Suppressor macrophage treated with lipopolysaccharide for 4 hours (primary cell): ENCODE measurements around the gene AGAP3.

ENCODE experiments used
- DNase-seq: peaks from one replicate; pipeline ENCODE4 v3.0.0-alpha.2; 2020

AGAP3 gene

DNA sequence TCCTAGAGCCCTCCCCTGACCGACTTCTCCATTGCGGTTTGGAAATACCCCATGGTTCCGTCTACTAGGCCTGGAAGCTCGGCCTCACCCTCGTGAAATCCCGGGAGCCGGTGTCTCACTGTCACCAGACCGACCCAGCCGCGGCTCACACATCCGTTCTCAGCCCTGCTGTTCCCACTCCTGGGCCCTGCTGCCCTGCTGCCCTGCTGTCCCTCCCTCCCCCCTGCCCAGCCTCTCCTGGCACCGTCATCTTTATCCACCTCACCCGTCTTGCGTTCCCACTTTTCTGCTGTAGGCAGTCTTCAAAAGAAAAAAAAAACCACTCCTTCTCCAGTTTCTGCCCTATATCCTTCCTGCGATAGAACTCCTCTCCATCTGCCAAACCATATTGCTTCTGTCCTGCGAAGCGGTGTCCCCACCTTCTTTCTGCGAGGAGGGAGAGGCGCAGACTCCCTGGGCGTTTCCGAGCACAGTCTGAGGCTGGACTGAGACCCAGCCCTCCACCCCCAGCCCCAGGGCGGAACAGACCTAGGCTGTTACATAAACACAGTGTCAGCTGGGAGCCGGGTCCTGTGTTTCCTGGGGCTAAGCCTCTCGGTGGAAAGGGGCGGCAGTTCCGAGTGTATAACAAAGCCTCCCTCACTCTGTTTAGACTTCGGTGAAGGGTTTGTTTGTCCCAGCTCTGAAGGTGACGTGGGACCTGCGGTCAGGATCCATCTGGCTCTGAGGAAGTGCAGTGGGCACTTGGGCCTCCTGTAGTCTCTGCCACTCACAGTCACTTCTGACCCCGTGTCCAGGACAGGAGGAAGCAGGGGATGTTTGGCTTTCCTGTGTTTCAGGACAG is 2.8 kb downstream of the AGAP3 start:
- DNase-seq: peak; percentile 99

DNA sequence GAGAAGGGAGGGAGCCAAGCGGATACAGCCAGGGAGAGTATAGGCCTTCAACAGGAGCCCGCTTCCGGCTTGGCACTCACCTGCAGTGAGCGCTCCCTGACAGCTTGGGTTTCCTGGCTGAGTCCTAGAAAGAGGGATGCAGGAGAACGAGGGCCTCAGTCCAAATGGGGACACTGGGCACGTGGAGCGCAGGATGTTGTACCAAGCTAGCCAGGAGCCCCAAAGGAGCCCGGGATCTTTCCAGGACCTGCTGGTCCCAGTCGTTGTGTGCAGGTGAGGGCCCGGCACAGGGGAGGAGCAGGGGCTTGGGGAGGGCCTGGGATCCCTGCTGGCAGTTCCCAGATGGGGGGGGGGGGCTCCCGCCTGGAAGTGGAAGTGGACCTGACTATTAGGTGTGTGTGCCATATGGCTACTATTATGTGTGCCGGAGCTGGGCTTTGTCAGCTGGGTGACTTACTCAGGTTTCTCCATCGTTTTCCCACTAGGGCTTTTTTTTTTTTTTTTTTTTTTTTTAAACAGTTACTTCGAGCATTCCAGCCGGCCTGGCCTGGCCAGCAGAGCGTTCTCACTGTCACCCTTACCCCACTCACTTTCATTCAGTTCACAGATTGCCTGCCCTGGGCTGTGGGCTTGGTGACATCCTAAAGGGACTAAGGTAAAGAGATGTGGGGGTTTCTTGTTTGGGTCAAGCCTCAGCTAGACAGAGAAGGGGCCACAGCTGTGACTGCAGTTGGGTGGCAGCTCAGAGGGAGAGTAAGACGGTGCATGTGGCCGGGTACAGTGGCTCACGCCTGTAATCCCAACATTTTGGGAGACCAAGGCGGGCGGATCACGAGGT is 3.8 kb downstream of the AGAP3 start:
- no peak for DNase-seq

DNA sequence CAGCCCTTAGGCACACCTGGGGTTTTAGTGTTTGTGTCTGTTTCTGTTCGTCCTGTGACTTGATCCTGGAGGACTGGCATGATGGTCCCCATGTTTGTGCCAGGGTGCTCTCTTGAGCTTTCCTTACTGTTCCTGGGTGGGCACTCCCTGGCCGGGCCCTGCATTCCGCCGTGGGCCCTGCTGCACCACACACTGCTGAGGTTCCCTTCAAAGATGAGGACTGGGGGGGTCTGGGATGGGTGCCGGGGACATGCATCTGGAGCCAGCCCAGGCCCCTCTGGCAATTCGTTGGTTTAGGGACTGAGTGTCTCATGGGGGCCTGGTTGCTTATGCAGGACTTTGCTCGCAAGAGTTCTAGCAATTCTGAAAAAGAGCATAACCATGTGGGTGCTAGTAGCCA is 4.7 kb downstream of the AGAP3 start:
- DNase-seq: no peak

DNA sequence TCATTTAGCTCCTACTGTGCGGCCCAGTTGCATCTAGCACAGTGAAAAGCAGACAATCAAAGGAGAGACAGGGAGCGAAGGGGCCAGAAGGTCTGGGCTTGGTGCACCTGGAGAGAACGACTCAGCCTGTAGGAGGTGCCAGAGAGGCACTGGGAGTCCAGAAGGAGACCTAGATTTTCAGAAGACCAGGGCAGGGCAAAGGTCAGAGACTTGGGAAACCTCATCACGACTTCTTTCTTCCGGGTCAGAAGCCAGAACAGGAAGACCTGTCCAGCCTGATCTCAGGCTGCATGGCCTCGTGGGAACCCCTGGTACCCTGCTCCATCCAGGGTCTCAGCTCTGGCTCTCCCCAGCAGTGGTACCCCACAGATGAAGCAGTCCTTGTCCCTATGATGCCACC is 5.2 kb downstream of the AGAP3 start:
- DNase-seq: peak; percentile 71

DNA sequence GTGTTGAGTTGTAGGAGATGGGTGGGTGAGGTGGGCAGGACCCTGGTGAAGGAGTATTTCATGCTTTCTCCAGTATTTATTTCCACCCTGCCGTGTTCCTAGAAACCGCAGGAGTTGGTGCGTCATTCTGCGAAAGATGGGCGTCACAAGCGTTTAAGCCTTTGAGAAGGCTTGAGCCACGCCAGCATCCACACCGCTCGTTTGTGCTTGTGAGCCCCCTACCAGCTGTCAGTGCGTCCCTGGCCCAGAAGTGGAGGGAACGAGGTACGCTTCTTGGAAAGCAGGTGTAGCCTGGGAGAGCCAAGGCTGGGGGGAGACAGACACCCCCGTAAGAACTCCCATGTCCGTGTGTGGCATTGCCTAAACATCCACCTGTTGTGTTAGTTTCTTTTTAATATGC is 5.7 kb downstream of the AGAP3 start:
- DNase-seq: no peak

DNA sequence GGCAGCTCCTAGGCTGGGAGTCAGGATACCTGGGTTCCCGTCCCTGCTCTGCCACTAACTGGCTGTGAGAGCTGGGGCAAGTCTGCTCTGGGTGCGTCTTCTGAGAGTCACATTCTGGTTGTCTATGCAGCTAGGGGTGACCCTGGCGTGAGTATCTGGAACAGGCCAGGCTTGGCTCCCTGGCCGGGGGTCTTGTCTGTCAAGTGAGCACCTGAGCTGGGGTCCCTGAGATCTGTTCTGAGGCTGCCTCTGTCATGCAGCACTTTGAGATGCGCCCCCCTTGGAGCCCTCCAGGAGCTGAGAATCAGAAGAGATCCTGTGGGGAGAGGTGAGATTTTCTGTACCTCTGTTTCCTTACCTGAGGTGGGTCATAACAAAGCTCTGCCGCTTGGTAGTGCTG is 7.5 kb downstream of the AGAP3 start:
- no peak for DNase-seq

DNA sequence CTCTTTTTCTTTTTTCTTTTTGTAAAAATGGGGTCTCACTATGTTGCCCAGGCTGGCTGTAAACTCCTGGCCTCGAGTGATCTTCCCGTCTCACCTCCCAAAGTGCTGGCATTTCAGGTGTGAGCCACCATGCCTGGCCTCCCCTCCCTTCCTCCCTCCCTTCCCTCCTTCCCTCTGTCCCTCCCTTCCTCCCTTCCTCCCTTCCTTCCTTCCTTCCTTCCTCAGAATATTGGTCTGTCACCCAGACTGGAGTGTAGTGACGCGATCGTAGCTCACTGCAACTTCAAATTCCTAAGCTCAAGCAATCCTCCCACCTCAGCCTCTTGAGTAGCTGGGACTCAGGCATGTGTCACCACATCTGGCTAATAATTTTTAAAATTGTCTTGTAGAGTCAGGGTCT is 8.4 kb downstream of the AGAP3 start:
- no peak for DNase-seq

DNA sequence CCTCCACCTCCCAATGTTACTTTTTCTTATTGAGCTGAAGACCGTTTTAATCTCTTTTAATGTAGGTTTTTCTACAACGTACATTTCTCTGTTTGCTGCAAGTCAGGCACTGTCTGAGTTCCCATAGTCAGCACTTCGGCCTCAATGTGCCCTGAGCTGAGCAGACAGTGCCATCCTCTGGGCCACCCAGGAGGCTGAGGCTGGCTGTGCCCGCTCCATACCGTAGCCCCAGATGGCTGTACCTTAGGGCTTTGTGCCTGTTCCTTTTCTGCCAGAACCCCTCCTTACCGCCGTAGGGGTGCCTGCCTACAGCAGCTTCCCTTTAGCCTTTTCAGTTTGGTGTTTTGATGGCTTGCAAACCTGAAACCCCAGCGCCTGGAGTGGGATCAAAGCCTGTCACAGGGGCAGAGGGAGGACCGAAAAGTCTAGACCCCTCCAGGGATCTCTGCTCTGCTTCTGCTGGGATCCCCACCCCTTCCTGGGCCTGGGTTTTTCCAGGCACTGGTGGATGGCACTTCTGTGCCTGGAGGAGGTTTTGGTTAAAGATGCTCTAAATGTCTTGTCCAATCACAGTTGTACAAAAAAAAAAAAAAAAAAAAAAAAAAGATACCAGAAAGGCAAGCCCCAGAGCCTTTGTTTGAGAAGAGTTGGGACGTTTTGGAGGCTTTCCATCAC is 9.0 kb downstream of the AGAP3 start:
- no peak for DNase-seq

DNA sequence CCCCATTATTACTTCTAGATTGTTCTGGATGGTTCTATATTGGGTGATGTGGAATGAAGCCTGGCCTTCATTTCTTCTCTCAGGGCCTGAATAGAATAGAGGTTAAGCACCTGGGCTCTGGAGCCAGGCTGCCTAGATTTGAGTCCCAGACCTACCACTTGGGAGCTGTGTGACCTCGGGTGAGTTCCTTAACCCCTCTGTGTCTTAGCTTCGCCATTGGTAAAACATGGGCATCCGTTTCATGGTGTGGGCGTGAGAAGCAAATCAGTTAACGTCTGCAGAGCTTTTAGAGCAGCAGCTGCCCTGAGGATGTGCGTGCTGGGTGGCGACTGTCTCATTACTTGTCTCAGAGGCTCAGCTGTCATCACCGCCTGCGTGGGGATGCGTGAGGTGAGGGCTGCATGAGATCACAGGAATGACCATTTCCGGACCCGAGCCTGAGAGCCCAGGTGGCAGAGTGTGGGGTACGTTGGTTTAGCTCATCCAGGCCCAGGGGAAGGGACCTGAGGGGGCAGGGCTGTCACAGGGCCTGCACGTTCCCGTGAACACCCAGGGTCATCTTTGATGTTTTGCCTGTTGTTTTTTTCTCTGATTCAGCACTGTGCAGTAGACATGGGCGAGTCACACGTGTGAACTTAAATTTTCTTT is 9.7 kb downstream of the AGAP3 start:
- no peak for DNase-seq

DNA sequence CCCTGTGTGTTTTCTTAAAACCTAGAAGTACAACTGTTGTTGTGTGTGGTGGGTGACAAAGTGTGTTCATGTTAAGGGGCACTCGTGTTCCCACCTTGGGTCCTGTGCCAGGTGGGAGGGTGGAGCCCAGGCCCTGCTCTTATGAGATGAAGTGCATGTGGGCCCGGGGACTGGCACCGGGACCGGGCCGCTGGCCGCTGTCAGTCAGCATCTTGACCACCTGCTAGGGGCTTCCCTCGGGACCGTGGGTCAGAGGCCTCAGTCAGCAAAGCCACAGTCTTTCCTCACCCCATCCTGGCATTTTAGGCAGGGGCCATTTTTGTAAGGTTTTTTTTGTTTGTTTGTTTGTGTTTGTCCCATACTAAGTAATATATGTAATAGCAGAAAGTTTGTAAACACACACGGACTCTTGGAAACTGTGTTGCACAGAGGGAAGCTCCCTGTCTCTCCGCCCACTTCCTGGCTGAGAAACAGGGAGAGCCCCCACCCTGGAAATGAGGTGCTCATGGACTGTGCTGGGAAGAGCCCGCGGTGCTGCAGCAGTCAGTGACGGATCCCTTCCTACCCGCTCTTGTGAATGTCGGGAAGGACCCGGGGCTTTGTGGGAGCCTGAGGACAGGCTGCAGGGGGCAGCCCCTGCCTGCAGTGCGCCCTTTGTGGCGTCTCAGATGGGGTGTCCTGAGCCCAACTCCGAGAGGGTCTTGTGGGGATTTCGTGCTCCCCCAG is 13.4 kb downstream of the AGAP3 start:
- no peak for DNase-seq

DNA sequence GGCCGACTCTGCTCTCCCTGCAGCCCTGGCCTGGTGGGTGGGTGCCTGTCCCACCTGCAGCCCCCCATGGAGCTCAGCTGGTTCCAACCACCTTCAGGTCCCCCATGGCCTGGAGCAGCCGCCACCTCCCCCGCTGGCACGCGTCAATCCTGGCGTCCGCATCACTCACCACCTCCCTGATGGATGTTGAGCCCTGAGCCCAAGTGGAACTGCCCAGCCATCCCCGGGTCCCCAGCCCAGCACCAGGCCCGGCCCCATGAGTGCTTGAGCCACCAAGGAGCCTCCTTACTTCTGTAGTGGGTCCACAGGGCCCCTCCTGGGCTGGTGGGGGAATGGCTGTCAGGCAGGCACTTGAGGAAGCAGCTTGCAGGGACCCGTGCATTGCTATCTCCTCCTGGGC is 14.6 kb downstream of the AGAP3 start:
- no peak for DNase-seq

DNA sequence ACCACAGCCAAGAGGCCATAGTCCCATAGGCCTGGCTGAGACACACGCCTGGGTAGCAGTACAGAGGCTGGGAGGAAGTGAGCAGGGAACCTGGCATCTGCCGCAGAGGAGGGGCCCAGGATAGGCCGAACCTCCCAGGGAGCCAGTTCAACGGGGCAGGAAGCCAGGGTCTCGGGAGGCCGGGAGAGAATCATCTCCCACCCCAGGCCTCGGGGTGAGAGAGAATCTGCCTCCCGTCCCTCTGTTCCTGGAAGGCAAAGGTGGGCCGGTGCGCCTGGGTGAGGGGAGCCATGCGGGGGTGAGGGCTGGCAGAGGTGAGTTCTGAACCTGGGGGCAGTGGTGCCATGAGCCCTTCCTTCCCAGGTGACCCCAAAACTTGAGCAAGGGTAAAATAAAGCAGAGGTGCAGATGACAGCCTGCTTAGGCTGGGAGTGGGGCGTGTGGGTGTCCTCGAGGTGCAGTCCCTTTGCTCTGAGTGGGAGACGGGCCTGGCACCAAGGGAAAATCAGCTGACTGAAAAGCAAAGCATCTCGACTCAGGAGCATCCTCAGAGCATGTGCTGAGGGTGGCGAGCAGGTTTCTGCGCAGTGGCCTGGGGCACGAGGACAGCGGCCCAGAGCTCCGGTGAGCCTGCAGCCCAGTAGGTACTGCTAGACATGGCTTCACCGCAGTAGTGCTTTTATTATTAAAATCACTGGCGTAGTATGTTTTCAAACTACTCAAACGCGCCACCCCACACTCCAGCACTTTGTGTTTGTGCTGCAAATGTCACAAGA is 15.5 kb downstream of the AGAP3 start:
- no peak for DNase-seq

DNA sequence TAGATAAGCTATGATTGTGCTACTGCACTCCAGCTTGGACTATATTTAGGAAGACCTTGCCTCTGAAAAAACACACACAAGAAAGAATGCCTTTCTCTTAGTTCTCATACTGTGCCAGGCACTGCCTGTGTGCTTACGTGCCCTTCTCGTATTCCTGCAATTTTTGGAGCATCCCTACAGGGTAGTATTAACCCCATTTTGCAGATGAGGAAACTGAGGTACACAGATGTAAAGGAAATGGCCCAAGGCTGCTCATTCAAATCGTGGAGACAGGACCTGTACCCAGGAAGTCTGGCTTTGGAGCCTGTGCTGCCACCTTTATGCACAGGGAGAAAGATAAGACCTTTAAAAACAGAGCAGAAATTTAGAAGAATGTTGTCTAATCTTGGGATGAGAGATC is 16.7 kb downstream of the AGAP3 start:
- no peak for DNase-seq

DNA sequence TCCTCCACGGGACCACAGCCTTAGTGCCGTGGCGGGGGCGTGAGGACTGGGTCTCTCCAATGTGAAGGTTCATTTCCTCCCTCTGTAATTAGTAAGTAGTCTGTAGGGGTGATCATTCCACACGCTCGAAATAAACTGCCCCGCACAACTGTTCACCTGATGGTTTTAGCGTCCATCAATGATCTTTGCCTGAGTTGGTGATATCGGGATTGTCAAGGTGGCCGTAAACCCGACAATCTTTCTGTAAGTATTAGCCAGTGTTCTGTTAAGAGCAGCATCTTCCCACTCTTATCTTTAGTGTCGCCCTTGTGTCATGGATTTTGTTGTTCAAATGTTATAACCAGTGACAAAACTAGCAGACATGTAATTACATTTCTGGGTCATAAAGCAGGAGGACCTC is 17.7 kb downstream of the AGAP3 start:
- DNase-seq: no peak

DNA sequence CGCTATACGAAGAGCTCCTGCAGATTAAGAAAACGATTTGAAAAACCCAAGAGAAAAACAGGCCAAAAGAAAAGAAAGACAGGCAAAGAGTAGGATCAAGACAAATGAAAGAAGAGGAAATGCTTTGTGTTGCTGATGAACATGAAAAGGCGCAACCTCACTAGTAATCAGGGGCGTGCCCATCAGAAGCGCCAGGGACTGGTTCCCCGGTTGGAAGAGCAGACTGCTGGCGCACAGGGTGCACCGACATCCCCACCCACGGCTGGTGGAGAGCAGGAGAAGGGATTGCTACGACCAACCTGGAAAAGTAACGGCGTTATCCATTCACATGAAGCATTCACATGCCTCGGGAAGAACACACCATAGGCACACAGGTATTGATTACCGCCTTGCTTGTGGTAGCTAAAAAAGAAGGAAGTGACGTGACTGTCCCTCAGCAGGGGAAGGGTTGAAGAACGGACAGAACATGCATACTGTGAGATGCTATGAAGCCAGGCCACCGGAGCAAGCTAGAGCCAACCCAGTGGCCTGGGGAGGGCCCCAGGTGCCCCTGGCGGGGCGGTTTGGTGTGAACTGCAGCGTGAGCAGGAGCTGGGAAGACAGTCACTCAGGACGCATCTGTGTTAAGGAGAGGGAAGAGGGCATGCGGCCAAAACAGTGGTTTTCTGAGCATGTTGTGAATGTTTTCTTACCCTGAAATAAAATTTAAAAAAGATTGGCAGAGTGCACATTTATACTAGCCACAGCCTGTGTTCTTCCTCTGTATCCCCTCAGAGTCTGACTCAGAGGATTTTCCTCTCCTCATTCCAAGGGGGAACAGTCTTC is 18.3 kb downstream of the AGAP3 start:
- DNase-seq: no peak

DNA sequence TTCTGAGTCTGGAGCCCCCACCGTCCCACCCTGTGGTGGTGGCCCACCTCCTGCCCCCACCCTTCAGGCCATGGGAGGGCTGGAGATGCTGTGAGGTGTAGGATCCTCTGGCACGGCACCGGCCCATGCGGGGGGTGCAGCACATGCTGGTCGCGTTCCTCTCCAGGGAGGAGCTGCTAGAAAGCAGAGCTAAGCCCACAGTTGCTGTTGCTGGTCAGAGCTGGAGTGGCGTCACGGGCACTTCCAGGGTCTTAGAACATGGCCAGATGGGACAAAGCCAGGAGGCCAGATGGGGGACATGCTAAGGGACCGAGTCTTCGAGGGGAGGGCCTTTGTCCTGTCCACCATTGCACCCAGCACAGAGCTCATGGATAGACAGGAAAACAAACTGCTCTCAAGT is 21.6 kb downstream of the AGAP3 start:
- no peak for DNase-seq

DNA sequence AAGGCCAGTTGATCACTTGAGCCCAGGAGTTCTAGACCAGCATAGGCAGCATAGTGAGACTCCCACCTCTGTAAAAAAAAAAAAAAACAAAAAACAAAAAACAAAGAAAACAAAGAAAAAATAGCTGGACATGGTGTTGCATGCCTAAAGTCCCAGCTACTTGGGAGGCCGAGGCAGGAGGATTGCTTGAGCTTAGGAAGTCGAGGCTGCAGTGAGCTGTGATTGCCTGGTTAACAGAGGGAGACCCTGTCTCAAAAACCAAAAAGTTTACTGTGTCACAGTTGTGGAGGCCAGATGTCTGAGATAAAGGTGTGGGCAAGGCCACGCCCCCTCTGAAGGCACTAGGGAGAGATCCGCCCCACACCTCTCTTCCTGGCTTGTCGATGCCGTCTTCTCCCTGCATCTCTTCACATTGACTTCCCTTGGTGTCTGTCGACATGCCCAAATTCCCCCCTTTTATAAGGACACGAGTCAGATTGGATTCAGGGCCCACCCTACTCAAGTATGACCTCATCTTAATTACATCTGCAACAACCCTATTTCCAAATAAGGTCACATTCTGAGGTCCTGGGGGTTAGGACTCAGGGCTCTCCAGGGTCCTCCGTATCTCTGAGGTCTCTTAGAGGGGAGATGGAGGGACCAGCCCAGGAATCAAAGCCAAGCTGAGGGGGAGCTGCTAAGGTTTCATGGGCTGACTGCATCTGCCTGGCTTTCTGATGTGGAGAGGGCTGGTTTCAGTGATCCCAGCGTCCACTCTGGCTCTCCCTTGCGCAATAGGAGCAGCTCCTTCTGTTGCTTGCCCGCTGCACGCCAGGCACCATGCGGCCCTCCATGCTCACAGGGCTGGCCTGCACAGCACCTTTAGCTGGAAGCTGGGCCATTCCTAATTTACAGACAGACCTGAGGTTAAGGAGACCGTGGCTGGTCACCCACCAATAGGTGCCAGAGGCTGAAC is 23.1 kb downstream of the AGAP3 start:
- peak; percentile 23 for DNase-seq

DNA sequence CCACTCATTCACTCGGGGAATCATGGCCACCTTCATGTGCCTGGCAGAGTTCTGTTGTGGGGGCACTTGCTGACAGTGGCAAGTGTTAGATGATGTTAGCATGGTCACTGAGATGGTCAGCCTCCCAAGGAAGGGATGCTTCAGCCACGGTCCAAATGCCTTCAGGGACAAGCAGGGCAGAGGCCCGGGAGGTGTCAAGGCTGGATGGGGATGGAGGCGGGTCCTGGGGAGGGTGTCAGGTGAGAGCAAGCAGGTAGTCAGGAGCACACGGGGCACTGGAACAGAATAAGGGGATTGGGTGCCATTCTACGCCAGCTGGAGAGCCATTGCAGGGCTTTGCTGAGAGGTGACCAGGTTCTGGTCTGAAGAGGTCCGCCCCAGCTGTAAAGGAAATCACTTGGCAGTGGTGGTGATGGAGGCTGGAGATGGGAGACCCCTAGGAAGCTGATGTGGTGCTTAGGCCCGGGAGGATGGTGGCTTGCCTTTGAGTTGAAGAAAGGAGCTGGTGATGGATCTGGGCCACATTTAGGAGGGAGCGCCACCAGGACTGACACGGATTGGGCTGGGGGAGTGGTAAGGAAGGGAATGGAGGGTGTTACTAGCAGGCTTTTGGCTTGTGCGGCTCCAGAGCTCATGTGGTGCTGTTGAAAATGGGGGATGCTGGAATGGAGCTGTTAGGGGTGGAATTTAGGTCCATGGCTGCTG is 24.1 kb downstream of the AGAP3 start:
- DNase-seq: no peak
